GM23338 (cell line): ENCODE measurements around the gene LGALS12. TPM values are rescaled to one million over a fixed set of nuclear protein-coding genes. Genes with fewer than 3 reads are reported as not detected.

Experiments
- ATAC-seq: fragments of 200-7000 bp; cut with Tn5 transposase; 3 replicates; pipeline ENCODE4 v1.9.1; 2020
- DNase-seq: peaks from one replicate; pipeline ENCODE4 v3.0.0-alpha.2; 2015; ENCODE audit warnings: low spot score
- H2AFZ ChIP-seq: fragments of 200-600 bp; sonication (generic); 2 replicates; pipeline ENCODE4 v1.8.0; 2016; ENCODE audit warnings: antibody characterized with exemption, mild to moderate bottlenecking, moderate library complexity
- H3F3A ChIP-seq: fragments of 200-600 bp; sonication (generic); replicated peaks from 2 replicates; pipeline ENCODE4 v1.8.0; 2017; ENCODE audit warnings: antibody characterized with exemption, mixed run types, low read depth
- H3K27ac ChIP-seq: fragments of 200-600 bp; sonication (generic); 2 replicates; pipeline ENCODE4 v1.6.1; 2016; ENCODE audit warnings: low read depth
- H3K27me3 ChIP-seq: fragments of 200-600 bp; sonication (generic); 2 replicates; pipeline ENCODE4 v1.8.0; 2016; ENCODE audit warnings: mild to moderate bottlenecking, mixed run types, moderate library complexity; ENCODE audit not compliant: insufficient read depth
- H3K36me3 ChIP-seq: fragments of 200-600 bp; sonication (generic); 2 replicates; pipeline ENCODE4 v1.8.0; 2016; ENCODE audit warnings: mild to moderate bottlenecking; ENCODE audit not compliant: insufficient read depth
- H3K4me1 ChIP-seq: fragments of 200-600 bp; sonication (generic); 2 replicates; pipeline ENCODE4 v1.8.0; 2016; ENCODE audit warnings: mild to moderate bottlenecking, moderate library complexity; ENCODE audit not compliant: insufficient read depth
- H3K4me2 ChIP-seq: fragments of 200-600 bp; sonication (generic); 2 replicates; pipeline ENCODE4 v1.7.1; 2017; ENCODE audit warnings: mixed run types
- H3K4me3 ChIP-seq: fragments of 200-600 bp; sonication (generic); 2 replicates; pipeline ENCODE4 v1.6.1; 2016; ENCODE audit warnings: mixed run types
- H3K79me2 ChIP-seq: fragments of 200-600 bp; sonication (generic); replicated peaks from 2 replicates; pipeline ENCODE4 v1.8.0; 2017; ENCODE audit warnings: mild to moderate bottlenecking; ENCODE audit not compliant: insufficient read depth
- H3K9me2 ChIP-seq: fragments of 200-600 bp; sonication (generic); 2 replicates; pipeline ENCODE4 v1.8.0; 2017; ENCODE audit not compliant: insufficient read depth
- H4K20me1 ChIP-seq: fragments of 200-600 bp; sonication (generic); replicated peaks from 2 replicates; pipeline ENCODE4 v1.8.0; 2017; ENCODE audit warnings: mild to moderate bottlenecking; ENCODE audit not compliant: insufficient read depth
- H3K27ac Mint-ChIP-seq: 2 replicates; pipeline ENCODE4 v1.8.0; 2020; ENCODE audit warnings: inconsistent platforms, mild to moderate bottlenecking, moderate library complexity, mixed read lengths
- H3K27me3 Mint-ChIP-seq: 3 replicates; pipeline ENCODE4 v1.8.0; 2022; ENCODE audit warnings: low read depth, mild to moderate bottlenecking, moderate library complexity, mixed read lengths, inconsistent platforms; ENCODE audit not compliant: insufficient read depth, poor library complexity
- H3K36me3 Mint-ChIP-seq: 3 replicates; pipeline ENCODE4 v1.8.0; 2021; ENCODE audit warnings: low read depth, mild to moderate bottlenecking, inconsistent platforms, moderate library complexity, mixed read lengths
- H3K4me1 Mint-ChIP-seq: 3 replicates; pipeline ENCODE4 v1.8.0; 2020; ENCODE audit warnings: mild to moderate bottlenecking, inconsistent platforms, mixed read lengths
- H3K4me3 Mint-ChIP-seq: 3 replicates; pipeline ENCODE4 v1.8.0; 2021; ENCODE audit warnings: moderate library complexity, mild to moderate bottlenecking, inconsistent platforms, mixed read lengths
- H3K9me3 Mint-ChIP-seq: 3 replicates; pipeline ENCODE4 v1.8.0; 2020; ENCODE audit warnings: moderate library complexity, mild to moderate bottlenecking, inconsistent platforms, mixed read lengths
- EZH2 ChIP-seq: fragments of 200-600 bp; sonication (generic); IDR thresholded peaks from one replicate; pipeline ENCODE4 v1.8.0; 2017; ENCODE audit warnings: antibody characterized with exemption, mild to moderate bottlenecking, low read depth; ENCODE audit not compliant: unreplicated experiment
- EZH2phosphoT487 ChIP-seq: fragments of 200-600 bp; sonication (generic); IDR thresholded peaks from one replicate; pipeline ENCODE4 v1.8.1; 2018; ENCODE audit warnings: antibody characterized with exemption; ENCODE audit not compliant: unreplicated experiment
- JUNB ChIP-seq: IDR thresholded peaks from one replicate; pipeline ENCODE4 v1.6.1; 2016; ENCODE audit warnings: antibody characterized with exemption; ENCODE audit not compliant: unreplicated experiment
- NANOG ChIP-seq: IDR thresholded peaks from 2 replicates; pipeline ENCODE4 v1.6.1; 2016; ENCODE audit warnings: antibody characterized with exemption, borderline replicate concordance
- POLR2AphosphoS5 ChIP-seq: IDR thresholded peaks from 2 replicates; pipeline ENCODE4 v1.6.1; 2016; ENCODE audit warnings: antibody characterized with exemption, low read depth
- STAT1 ChIP-seq: IDR thresholded peaks from one replicate; pipeline ENCODE4 v1.6.1; 2016; ENCODE audit warnings: antibody characterized with exemption; ENCODE audit not compliant: unreplicated experiment
- ZNF331 ChIP-seq: fragments of 250-450 bp; sonication (Bioruptor Pico); IDR thresholded peaks from 2 replicates; pipeline ENCODE4 v1.5.0; 2020; ENCODE audit warnings: low read depth, mild to moderate bottlenecking, moderate library complexity
- polyA plus RNA-seq: library from polyadenylated mRNA; unstranded; fragments of >200 nt; fragmentation: Nextera tagmentation; extraction: Ambion mirVana; gene quantifications from 2 replicates; pipeline ENCODE4 v1.2.1, GENCODE V29; 2016
- total RNA-seq: library from RNA; depleted of rRNA; stranded (reverse); fragments of >200 nt; shearing (Covaris generic); gene quantifications from 2 replicates; pipeline ENCODE4 v1.2.3, GENCODE V29; 2014
- TF ChIP-seq, protein P1 (sequence below): IDR thresholded peaks from 2 replicates; pipeline ENCODE4 v1.6.1; 2016; ENCODE audit warnings: antibody characterized with exemption
- TF ChIP-seq, protein P2 (sequence below): fragments of 250-450 bp; sonication (Bioruptor Pico); IDR thresholded peaks from 2 replicates; pipeline ENCODE4 v1.5.0; 2020; ENCODE audit warnings: mild to moderate bottlenecking, moderate library complexity
- TF ChIP-seq, protein P3 (sequence below), 2 experiments: fragments of 200-600 bp in 1 of 2; sonication (generic) in 1 of 2; conservative IDR thresholded peaks; 2 replicates each; pipeline versions ENCODE4 v1.5.1 to v1.6.1; 2016 to 2017; ENCODE audit warnings: antibody characterized with exemption in 2 of 2, low read depth in 2 of 2, mild to moderate bottlenecking in 2 of 2, moderate library complexity in 1 of 2
- TF ChIP-seq, protein P4 (sequence below): IDR thresholded peaks from one replicate; pipeline ENCODE4 v1.6.1; 2018; ENCODE audit warnings: antibody characterized with exemption; ENCODE audit not compliant: unreplicated experiment

The LGALS12 gene
- total and polyA plus RNA-seq, 2 experiments from 2014 or later = 0.94 to 1.2 TPM

DNA sequence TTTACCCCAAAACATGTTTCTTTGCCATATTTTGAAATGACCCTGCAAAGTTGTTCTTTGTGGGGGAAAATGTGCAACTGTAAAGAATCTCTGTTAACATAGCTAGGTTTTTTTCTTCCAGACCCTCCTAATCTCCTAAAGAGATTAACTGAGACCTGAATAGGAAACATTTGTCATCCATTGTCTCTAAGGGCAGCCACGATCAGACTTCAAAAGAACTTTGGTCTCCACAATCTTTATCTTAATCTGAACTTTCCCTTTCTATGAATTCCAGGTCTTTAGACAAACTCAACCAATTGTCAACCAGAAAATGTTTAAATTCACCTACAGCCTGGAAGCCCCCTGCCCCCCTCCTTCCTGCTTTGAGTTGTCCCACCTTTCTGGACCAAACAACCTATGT is 4.6 kb upstream of the LGALS12 start:
- no peaks in the 10 kb centered on the region for H3F3A ChIP-seq

More for the DNA sequence above, 4.6 kb upstream of the LGALS12 start:
- no peak overlapping the region for H3K4me2 ChIP-seq
- peaks cover 13% of the 10 kb centered on the region; the same call in 1 of the 2 replicates for H3K36me3 ChIP-seq
- no peak overlapping the region for H2AFZ ChIP-seq
- peaks cover 39% of the 10 kb centered on the region for H3K36me3 Mint-ChIP-seq
- H3K9me2 ChIP-seq = peaks cover 12% of the 10 kb centered on the region
- no peak overlapping the region for H3K4me3 ChIP-seq
- no peak overlapping the region for H3K27ac Mint-ChIP-seq
- H3K9me3 Mint-ChIP-seq = peaks cover 45% of the 10 kb centered on the region
- peaks cover 9% of the 10 kb centered on the region for H3K27me3 Mint-ChIP-seq
- TF ChIP-seq EZH2 (no peak), EZH2phosphoT487 (no peak), ZNF331 (CRISPR knock-in tag) (no peak), POLR2AphosphoS5 (no peak), NANOG (no peak), JUNB (no peak), STAT1 (no peak)
- TF ChIP-seq, protein P1, sequence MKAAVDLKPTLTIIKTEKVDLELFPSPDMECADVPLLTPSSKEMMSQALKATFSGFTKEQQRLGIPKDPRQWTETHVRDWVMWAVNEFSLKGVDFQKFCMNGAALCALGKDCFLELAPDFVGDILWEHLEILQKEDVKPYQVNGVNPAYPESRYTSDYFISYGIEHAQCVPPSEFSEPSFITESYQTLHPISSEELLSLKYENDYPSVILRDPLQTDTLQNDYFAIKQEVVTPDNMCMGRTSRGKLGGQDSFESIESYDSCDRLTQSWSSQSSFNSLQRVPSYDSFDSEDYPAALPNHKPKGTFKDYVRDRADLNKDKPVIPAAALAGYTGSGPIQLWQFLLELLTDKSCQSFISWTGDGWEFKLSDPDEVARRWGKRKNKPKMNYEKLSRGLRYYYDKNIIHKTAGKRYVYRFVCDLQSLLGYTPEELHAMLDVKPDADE = no peak
- TF ChIP-seq, protein P2, sequence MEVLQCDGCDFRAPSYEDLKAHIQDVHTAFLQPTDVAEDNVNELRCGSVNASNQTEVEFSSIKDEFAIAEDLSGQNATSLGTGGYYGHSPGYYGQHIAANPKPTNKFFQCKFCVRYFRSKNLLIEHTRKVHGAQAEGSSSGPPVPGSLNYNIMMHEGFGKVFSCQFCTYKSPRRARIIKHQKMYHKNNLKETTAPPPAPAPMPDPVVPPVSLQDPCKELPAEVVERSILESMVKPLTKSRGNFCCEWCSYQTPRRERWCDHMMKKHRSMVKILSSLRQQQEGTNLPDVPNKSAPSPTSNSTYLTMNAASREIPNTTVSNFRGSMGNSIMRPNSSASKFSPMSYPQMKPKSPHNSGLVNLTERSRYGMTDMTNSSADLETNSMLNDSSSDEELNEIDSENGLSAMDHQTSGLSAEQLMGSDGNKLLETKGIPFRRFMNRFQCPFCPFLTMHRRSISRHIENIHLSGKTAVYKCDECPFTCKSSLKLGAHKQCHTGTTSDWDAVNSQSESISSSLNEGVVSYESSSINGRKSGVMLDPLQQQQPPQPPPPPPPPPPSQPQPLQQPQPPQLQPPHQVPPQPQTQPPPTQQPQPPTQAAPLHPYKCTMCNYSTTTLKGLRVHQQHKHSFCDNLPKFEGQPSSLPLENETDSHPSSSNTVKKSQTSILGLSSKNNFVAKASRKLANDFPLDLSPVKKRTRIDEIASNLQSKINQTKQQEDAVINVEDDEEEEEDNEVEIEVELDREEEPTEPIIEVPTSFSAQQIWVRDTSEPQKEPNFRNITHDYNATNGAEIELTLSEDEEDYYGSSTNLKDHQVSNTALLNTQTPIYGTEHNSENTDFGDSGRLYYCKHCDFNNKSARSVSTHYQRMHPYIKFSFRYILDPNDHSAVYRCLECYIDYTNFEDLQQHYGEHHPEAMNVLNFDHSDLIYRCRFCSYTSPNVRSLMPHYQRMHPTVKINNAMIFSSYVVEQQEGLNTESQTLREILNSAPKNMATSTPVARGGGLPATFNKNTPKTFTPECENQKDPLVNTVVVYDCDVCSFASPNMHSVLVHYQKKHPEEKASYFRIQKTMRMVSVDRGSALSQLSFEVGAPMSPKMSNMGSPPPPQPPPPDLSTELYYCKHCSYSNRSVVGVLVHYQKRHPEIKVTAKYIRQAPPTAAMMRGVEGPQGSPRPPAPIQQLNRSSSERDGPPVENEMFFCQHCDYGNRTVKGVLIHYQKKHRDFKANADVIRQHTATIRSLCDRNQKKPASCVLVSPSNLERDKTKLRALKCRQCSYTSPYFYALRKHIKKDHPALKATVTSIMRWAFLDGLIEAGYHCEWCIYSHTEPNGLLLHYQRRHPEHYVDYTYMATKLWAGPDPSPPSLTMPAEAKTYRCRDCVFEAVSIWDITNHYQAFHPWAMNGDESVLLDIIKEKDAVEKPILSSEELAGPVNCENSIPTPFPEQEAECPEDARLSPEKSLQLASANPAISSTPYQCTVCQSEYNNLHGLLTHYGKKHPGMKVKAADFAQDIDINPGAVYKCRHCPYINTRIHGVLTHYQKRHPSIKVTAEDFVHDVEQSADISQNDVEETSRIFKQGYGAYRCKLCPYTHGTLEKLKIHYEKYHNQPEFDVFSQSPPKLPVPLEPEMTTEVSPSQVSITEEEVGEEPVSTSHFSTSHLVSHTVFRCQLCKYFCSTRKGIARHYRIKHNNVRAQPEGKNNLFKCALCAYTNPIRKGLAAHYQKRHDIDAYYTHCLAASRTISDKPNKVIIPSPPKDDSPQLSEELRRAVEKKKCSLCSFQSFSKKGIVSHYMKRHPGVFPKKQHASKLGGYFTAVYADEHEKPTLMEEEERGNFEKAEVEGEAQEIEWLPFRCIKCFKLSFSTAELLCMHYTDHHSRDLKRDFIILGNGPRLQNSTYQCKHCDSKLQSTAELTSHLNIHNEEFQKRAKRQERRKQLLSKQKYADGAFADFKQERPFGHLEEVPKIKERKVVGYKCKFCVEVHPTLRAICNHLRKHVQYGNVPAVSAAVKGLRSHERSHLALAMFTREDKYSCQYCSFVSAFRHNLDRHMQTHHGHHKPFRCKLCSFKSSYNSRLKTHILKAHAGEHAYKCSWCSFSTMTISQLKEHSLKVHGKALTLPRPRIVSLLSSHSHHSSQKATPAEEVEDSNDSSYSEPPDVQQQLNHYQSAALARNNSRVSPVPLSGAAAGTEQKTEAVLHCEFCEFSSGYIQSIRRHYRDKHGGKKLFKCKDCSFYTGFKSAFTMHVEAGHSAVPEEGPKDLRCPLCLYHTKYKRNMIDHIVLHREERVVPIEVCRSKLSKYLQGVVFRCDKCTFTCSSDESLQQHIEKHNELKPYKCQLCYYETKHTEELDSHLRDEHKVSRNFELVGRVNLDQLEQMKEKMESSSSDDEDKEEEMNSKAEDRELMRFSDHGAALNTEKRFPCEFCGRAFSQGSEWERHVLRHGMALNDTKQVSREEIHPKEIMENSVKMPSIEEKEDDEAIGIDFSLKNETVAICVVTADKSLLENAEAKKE (CRISPR knock-in tag) = no peak
- TF ChIP-seq, protein P3, sequence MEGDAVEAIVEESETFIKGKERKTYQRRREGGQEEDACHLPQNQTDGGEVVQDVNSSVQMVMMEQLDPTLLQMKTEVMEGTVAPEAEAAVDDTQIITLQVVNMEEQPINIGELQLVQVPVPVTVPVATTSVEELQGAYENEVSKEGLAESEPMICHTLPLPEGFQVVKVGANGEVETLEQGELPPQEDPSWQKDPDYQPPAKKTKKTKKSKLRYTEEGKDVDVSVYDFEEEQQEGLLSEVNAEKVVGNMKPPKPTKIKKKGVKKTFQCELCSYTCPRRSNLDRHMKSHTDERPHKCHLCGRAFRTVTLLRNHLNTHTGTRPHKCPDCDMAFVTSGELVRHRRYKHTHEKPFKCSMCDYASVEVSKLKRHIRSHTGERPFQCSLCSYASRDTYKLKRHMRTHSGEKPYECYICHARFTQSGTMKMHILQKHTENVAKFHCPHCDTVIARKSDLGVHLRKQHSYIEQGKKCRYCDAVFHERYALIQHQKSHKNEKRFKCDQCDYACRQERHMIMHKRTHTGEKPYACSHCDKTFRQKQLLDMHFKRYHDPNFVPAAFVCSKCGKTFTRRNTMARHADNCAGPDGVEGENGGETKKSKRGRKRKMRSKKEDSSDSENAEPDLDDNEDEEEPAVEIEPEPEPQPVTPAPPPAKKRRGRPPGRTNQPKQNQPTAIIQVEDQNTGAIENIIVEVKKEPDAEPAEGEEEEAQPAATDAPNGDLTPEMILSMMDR (conservative IDR thresholded peaks at IDR 0.05; ENCODE audit: low read depth in 2 of 2) = no peak
- TF ChIP-seq, protein P4, sequence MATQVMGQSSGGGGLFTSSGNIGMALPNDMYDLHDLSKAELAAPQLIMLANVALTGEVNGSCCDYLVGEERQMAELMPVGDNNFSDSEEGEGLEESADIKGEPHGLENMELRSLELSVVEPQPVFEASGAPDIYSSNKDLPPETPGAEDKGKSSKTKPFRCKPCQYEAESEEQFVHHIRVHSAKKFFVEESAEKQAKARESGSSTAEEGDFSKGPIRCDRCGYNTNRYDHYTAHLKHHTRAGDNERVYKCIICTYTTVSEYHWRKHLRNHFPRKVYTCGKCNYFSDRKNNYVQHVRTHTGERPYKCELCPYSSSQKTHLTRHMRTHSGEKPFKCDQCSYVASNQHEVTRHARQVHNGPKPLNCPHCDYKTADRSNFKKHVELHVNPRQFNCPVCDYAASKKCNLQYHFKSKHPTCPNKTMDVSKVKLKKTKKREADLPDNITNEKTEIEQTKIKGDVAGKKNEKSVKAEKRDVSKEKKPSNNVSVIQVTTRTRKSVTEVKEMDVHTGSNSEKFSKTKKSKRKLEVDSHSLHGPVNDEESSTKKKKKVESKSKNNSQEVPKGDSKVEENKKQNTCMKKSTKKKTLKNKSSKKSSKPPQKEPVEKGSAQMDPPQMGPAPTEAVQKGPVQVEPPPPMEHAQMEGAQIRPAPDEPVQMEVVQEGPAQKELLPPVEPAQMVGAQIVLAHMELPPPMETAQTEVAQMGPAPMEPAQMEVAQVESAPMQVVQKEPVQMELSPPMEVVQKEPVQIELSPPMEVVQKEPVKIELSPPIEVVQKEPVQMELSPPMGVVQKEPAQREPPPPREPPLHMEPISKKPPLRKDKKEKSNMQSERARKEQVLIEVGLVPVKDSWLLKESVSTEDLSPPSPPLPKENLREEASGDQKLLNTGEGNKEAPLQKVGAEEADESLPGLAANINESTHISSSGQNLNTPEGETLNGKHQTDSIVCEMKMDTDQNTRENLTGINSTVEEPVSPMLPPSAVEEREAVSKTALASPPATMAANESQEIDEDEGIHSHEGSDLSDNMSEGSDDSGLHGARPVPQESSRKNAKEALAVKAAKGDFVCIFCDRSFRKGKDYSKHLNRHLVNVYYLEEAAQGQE = no peak
- ATAC-seq (no peak), DNase-seq (no peak)
- no peak overlapping the region for H3K4me3 Mint-ChIP-seq
- no peaks in the 10 kb centered on the region for H4K20me1 ChIP-seq
- H3K27ac ChIP-seq = no peak overlapping the region
- no peaks in the 10 kb centered on the region for H3K27me3 ChIP-seq
- H3K79me2 ChIP-seq = no peaks in the 10 kb centered on the region
- peaks cover 23% of the 10 kb centered on the region for H3K4me1 ChIP-seq
- H3K4me1 Mint-ChIP-seq = peaks cover 33% of the 10 kb centered on the region
